Natural killer cell treated with Interleukin-12 subunit alpha and Interleukin-12 subunit beta and Interleukin-15 and Interleukin-18, amount 100 ng/mL, for 72 hours (primary cell): Measurements from ENCODE around the gene MPZL1. TPM values are rescaled to one million over a fixed set of nuclear protein-coding genes. Genes with fewer than 3 reads are reported as not detected.
"Not testable (repeated sequence)": the region's sequence is repeated elsewhere in the genome, so short reads cannot be mapped to it uniquely, and the experiment has no call there.

Source experiments
- ATAC-seq, 2 donors: fragments of 150-1000 bp; cut with Tn5 transposase in 1 of 2; sonication (Bioruptor Pico), chemical (Tn5 transposase) in 1 of 2; 2 replicates each; pipeline ENCODE4 v1.10.0; 2021
- DNase-seq: peaks from one replicate; pipeline ENCODE4 v3.0.0; 2022; ENCODE audit warnings: low spot score
- H3K27ac Mint-ChIP-seq, 2 donors: 1 replicate in 1 of 2; 2 replicates in 1 of 2; pipeline ENCODE4 v1.8.0; 2022; ENCODE audit warnings: mixed read lengths in 2 of 2, mild to moderate bottlenecking in 1 of 2, moderate library complexity in 1 of 2
- H3K27me3 Mint-ChIP-seq, 2 donors: 1 replicate in 1 of 2; 2 replicates in 1 of 2; pipeline ENCODE4 v1.8.0; 2022; ENCODE audit warnings: mixed read lengths in 2 of 2
- H3K36me3 Mint-ChIP-seq: one replicate; pipeline ENCODE4 v1.8.0; 2022; ENCODE audit warnings: mixed read lengths
- H3K4me1 Mint-ChIP-seq, 2 donors: 1 replicate in 1 of 2; 2 replicates in 1 of 2; pipeline ENCODE4 v1.8.0; 2022; ENCODE audit warnings: low read depth in 2 of 2, mixed read lengths in 2 of 2, mild to moderate bottlenecking in 1 of 2
- H3K4me3 Mint-ChIP-seq: one replicate; pipeline ENCODE4 v1.8.0; 2022; ENCODE audit warnings: mixed read lengths
- H3K9me3 Mint-ChIP-seq: 2 replicates; pipeline ENCODE4 v1.8.0; 2022; ENCODE audit warnings: mixed read lengths
- total RNA-seq, 2 donors: library from RNA; stranded (reverse); gene quantifications; one replicate each; pipeline ENCODE4 v1.2.3, GENCODE V29; 2022

Gene MPZL1
- total RNA-seq, 2 donors from 2014 or later: 15.3 to 25.6 TPM

DNA sequence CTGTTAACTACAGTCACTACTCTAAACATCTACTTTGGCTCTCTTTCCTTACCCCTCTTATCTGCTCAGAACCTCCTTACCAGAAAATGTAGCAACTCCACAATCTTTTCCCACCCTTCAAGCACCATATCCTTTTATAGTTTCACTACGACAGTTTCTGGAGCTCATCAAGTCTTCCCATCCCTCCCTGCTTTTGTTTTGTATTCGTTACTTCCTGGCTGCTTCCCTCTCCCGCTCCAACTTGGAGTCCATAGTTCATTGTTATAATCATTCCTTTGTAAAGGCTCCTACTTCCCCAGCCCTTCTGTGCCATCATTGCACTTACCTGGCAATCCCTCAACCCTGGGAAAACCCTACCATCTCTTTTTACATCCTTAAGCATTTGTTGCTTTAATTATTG, 18.0 kb downstream of the MPZL1 start:
- Mint-ChIP-seq H3K27ac (no peak overlapping the region), H3K4me3 (no peak overlapping the region), H3K9me3 (no peaks in the 10 kb centered on the region), H3K4me1 (no peaks in the 10 kb centered on the region), H3K36me3 (no peaks in the 10 kb centered on the region), H3K27me3 (peaks cover 0 to 8% of the 10 kb centered on the region in 2 donors)
- DNase-seq (no peak), ATAC-seq (no peak)

DNA sequence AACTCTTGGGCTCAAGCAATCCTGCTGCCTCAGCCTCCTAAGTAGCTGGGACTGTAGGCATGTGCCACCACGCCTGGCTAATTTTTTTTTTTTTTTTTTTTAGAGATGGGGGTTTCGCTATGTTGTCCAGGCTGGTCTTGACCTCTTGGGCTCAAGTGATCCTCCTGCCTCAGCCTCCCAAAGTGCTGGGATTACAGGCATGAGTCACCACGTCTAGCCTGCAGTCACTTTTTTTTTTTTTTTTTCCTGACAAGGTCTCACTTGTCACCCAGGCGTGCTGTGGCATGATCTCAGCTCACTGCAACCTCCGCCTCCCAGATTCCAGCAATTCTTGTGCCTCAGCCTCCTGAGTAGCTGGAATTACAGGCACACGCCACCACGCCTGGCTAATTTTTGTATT, 19.3 kb downstream of the MPZL1 start:
- H3K27ac Mint-ChIP-seq, H3K4me3 Mint-ChIP-seq, H3K36me3 Mint-ChIP-seq: not testable (repeated sequence)

DNA sequence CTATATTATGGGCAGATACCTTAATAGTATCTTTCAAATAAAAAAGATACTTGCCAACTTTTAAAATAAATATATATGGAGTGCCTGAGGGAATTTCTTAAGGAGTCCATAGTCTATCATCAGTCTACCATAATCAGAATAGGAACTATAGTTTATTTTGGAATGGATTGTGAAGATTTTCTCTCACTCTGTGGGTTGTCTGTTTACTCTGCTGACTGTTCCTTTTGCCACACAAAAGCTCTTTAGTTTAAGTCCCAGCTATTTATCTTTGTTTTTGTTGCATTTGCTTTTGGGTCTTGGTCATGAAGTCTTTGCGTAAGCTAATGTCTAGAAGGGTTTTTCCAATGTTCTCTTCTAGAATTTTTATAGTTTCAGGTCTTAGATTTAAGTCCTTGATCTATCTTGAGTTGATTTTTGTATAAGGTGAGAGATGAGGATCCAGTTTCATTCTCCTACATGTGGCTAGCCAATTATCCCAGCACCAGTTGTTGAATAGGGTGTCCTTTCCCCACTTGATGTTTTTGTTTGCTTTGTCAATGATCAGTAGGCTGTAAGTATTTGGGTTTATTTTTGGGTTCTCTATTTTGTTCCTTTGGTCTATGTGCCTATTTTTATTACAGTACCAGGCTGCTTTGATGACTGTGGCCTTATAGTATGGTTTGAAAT, 20.7 kb downstream of the MPZL1 start:
- ATAC-seq, H3K36me3 Mint-ChIP-seq, DNase-seq, H3K9me3 Mint-ChIP-seq, H3K27ac Mint-ChIP-seq, H3K27me3 Mint-ChIP-seq, H3K4me1 Mint-ChIP-seq, H3K4me3 Mint-ChIP-seq: not testable (repeated sequence)

More for the DNA sequence above, 19.3 kb downstream of the MPZL1 start:
- H3K4me1 Mint-ChIP-seq, H3K9me3 Mint-ChIP-seq, DNase-seq, H3K27me3 Mint-ChIP-seq, ATAC-seq: not testable (repeated sequence)

DNA sequence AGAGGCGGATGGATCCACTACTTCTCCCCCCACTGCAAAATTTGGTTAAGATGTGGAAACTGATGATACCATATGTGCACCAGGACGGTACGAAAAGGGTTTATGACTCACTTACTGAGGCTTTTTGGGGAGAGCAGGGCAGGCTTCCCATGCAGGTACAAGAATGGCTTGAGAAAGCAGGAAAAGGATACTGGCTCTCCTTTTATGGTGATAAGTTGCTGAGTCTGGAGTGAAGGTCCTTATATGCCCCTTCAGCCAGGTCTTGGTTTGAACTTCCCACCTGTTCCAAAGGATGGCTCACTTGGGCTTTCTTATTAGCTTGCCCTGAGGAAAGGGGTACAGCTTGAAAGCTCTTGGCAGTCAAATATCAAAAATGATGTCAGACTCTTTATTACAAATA, 23.1 kb downstream of the MPZL1 start:
- H3K9me3 Mint-ChIP-seq: no peaks in the 10 kb centered on the region
- DNase-seq: no peak
- no peaks in the 10 kb centered on the region for H3K4me1 Mint-ChIP-seq
- no peak for ATAC-seq
- no peak overlapping the region for H3K4me3 Mint-ChIP-seq
- H3K36me3 Mint-ChIP-seq: no peaks in the 10 kb centered on the region
- H3K27ac Mint-ChIP-seq: no peak overlapping the region
- H3K27me3 Mint-ChIP-seq: peaks cover 0 to 8% of the 10 kb centered on the region in 2 donors

DNA sequence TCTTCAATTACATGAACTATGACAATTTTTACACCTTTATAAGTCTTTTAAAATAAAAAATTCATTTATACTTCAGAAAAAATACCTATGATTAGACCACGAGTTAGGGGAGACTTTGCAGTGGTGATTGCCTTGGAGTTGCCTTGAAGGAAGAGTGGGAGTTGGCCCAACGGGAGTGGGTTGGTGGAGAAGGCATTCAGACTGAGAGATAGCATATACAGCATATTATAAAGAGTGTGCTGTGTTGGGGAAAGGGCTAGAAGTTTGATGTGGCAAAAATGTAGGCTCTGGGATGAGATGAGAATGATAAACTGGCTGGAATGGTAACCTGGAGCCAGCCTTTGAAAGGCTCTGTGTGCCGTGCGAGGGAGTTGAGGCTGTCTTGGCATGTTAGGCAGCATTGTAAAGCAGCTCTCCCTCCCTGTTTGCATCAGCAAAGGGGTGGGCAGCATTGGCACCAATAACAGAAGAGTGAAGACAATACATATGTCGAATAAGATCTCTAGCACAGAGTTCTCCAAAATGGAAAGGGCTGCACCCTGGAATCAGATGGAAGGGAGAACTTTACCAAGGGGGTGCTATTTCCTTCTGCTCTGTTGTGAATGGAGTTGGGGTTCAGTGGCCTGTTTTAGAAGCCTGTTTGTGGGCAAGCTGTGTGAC, 24.4 kb downstream of the MPZL1 start:
- Mint-ChIP-seq H3K36me3 (no peaks in the 10 kb centered on the region), H3K27ac (no peak overlapping the region), H3K27me3 (no peaks in the 10 kb centered on the region), H3K9me3 (no peaks in the 10 kb centered on the region), H3K4me1 (no peaks in the 10 kb centered on the region), H3K4me3 (no peak overlapping the region)
- ATAC-seq (no peak), DNase-seq (no peak)

DNA sequence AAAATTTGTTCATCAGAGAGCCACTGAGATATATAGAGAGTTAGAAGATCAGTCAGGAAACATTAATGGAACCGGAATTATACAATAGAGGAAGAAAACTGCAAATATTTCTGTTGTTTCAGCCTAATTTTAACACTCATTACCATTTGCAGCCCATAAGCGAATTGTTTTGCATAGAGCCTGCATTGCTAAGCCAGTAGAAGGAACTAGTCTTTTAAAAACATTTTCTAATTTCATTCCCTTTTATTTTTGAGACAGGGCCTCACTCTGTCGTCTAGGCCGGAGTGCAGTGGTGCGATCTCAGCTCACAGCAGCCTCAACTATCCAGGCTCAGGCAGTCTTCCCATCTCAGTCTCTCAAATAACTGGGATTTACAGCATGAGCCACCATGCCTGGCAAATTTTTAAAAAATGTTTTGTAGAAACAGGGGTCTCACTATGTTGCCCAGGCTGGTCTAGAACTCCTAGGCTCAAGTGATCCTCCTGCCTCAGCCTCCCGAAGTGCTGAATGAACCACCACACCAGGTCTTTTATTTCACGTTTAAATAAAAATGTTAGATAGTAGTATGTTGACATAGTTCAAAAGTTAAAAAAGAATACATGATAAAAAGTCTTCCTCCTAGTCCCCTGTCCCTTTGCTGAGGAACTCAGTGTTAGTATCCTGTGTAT, 25.3 kb downstream of the MPZL1 start:
- no peaks in the 10 kb centered on the region for H3K4me1 Mint-ChIP-seq
- no peaks in the 10 kb centered on the region for H3K27me3 Mint-ChIP-seq
- no peak for ATAC-seq
- DNase-seq: no peak
- H3K9me3 Mint-ChIP-seq: no peaks in the 10 kb centered on the region
- H3K36me3 Mint-ChIP-seq: no peaks in the 10 kb centered on the region
- no peak overlapping the region for H3K4me3 Mint-ChIP-seq
- H3K27ac Mint-ChIP-seq: no peak overlapping the region

DNA sequence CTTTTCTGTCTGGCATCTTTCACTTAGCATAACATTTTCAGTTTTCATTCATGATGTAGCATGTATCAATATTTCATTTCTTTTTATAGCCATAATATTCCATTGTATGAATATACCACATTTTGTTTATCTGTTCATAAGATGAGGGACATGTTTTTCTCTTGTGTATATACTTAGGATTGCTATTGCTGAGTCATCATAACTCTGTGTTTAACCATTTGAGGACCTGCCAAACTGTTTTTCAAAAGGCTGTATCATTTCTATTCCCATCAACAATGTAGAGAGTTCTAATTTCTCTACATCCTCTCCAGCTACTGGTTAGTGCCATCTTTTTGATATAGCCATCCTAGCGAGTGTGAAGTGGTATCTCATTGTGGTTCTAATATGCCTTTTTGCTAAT, 26.2 kb downstream of the MPZL1 start:
- no peaks in the 10 kb centered on the region for H3K9me3 Mint-ChIP-seq
- H3K36me3 Mint-ChIP-seq: no peaks in the 10 kb centered on the region
- H3K4me3 Mint-ChIP-seq: no peak overlapping the region
- ATAC-seq (no peak), DNase-seq (no peak)
- peaks cover 0 to 3% of the 10 kb centered on the region in 2 donors for H3K27me3 Mint-ChIP-seq
- peaks cover 3 to 5% of the 10 kb centered on the region in 2 donors for H3K4me1 Mint-ChIP-seq
- no peak overlapping the region for H3K27ac Mint-ChIP-seq

DNA sequence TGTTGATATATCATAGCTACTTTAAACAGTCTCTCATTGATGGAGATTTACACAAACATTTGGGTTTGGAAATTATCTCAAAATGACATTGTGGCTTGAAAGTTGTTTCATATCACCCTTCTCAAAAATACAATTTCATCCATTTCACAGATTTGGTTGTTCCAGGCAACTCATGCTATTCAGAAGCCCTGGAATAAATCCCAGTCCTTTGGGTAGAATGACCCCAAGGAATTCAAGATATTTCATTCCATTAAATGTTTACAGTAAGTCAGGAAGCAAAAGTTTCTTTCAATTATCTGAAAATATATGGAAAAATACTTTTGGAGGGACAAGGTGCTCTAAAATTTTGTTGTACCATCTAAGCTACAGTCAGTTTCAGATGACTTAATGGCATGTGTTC, 27.1 kb downstream of the MPZL1 start:
- Mint-ChIP-seq H3K27me3 (peaks cover 0 to 3% of the 10 kb centered on the region in 2 donors), H3K4me1 (peaks cover 5 to 6% of the 10 kb centered on the region in 2 donors), H3K36me3 (no peaks in the 10 kb centered on the region), H3K27ac (no peak overlapping the region), H3K4me3 (no peak overlapping the region), H3K9me3 (no peaks in the 10 kb centered on the region)
- DNase-seq: no peak
- no peak for ATAC-seq

DNA sequence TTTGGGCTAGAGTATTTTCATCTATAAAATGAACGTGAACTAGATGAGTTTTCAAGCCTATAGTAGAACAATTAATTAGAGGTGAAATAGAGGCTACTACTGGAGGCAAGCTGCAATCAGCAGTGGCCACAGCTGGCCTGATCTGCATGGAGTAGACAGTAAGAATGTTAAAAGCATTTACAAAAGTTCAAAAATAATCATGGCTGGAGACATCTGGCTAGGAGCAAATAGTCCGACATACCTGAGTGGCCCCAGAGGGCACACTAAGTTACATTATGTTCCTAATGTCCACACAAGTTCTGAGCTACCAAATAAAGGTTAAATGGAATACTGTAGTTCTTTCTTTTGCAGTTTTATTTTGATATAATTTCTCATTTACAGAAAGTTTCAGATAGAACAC, 28.0 kb downstream of the MPZL1 start:
- no peaks in the 10 kb centered on the region for H3K36me3 Mint-ChIP-seq
- H3K27me3 Mint-ChIP-seq: peaks cover 0 to 3% of the 10 kb centered on the region in 2 donors
- peaks cover 5 to 6% of the 10 kb centered on the region in 2 donors for H3K4me1 Mint-ChIP-seq
- H3K9me3 Mint-ChIP-seq: no peaks in the 10 kb centered on the region
- H3K4me3 Mint-ChIP-seq: no peak overlapping the region
- no peak overlapping the region for H3K27ac Mint-ChIP-seq
- ATAC-seq (no peak), DNase-seq (no peak)

DNA sequence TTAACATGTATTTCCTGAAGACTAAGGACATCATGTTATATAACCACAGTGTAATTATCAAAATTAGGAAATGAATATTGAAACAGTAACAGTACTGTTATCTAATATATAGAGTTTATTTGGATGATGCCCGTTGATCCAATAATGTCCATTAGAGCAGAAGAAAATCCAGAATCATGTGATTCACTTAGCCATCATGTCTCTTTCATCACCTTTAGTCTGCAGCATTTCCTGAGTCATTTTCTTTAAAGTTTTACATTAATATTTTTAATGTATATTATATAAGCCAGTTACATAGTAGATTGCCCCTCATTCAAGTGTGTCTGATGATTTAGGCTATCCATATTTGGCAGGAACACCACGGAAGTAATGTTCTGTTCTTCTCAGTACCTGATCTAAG, 28.9 kb downstream of the MPZL1 start:
- Mint-ChIP-seq H3K4me1 (peaks cover 5 to 6% of the 10 kb centered on the region in 2 donors), H3K36me3 (no peaks in the 10 kb centered on the region), H3K27ac (no peak overlapping the region)

DNA sequence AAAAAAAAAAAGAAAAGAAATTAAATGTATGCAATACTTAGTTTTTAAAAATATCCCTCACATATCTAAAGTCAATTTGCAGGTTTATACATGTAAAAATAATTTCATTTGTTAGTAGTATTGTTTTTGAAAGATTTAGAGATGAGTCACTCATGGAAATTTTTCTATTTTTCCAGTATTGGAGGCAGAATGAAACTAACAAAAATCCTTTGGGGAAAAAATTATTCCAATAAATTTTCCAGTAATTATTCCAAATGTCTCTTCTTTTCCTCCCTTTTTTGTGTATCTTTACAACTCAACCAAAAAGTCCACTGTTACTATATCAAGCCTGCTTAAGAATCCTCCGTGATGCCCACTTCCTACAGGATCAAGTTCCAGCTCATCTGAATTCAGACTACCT, 29.9 kb downstream of the MPZL1 start:
- Mint-ChIP-seq H3K4me3 (no peak overlapping the region), H3K27me3 (peaks cover 0 to 3% of the 10 kb centered on the region in 2 donors), H3K36me3 (no peaks in the 10 kb centered on the region), H3K27ac (no peak overlapping the region), H3K4me1 (peaks cover 5 to 6% of the 10 kb centered on the region in 2 donors), H3K9me3 (no peaks in the 10 kb centered on the region)
- ATAC-seq: no peak
- no peak for DNase-seq

More for the DNA sequence above, 28.9 kb downstream of the MPZL1 start:
- DNase-seq: no peak
- Mint-ChIP-seq H3K4me3 (no peak overlapping the region), H3K9me3 (no peaks in the 10 kb centered on the region), H3K27me3 (peaks cover 0 to 3% of the 10 kb centered on the region in 2 donors)
- ATAC-seq: no peak

DNA sequence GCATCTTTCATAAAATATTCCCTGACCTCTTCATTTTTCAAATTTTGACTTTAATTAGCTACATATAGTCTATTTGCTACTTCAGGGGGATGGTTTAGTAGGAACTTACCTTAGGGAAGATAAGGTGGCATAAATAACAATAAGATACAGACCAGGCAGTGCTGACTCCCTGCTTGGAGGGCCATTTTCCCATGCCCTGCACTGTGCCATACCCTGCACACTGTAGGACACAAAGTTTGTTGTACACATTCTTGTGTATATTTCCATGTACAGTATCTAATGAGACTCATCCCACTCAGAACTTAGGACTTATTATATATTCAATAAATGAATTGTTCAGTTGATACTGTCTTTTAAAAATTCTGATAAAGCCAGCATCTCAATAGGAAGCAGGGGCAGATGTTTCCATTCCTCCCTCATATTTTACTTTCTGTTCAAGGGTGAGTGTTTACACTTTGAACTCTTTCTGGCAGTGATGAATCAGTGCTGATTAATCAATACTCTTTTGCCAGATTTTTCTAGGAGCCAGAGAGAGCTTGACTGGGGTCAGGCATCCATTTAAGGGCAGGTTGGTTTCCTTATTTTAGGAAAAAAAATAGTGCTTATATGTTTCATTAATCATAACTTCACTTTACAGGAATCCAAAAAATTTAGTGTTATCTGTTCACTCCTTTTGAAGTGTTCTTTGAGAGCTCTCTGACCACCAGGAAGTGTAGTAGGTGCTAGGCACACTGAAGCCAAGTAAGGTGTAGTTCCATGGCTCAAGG, 30.6 kb downstream of the MPZL1 start:
- ATAC-seq (no peak), DNase-seq (no peak)
- H3K4me3 Mint-ChIP-seq: no peak overlapping the region
- H3K27ac Mint-ChIP-seq: peak overlapping the region in 1 of 2 donors; percentile 3
- H3K36me3 Mint-ChIP-seq: no peaks in the 10 kb centered on the region
- peaks cover 0 to 3% of the 10 kb centered on the region in 2 donors for H3K27me3 Mint-ChIP-seq
- H3K4me1 Mint-ChIP-seq: peaks cover 5 to 6% of the 10 kb centered on the region in 2 donors
- H3K9me3 Mint-ChIP-seq: no peaks in the 10 kb centered on the region

DNA sequence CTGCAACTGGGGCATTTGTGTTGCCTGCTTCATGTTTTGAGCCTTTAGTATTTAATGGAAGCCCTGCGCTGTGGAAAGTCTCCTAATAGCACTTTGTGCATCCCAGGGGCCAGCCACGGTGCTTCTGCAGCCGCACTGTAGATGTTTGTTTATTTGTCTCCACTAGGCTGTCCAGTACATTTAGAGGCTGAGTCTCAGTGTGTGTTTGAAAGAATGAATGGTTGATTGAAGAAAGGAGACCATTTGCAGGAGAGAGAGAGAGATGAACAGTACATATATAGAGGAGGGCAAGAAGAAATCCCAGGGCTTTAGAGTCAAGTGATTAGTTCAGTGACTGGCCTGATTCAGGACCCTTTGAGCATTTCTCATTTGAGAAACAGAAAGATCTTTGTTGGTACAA, 33.9 kb downstream of the MPZL1 start:
- H3K27me3 Mint-ChIP-seq: peaks cover 0 to 6% of the 10 kb centered on the region in 2 donors
- no peak overlapping the region for H3K27ac Mint-ChIP-seq
- no peak overlapping the region for H3K4me3 Mint-ChIP-seq
- H3K9me3 Mint-ChIP-seq: no peaks in the 10 kb centered on the region
- DNase-seq (no peak), ATAC-seq (no peak)
- no peaks in the 10 kb centered on the region for H3K36me3 Mint-ChIP-seq
- peaks cover 6 to 12% of the 10 kb centered on the region in 2 donors for H3K4me1 Mint-ChIP-seq
